HG02973 (cell line): ENCODE results near the gene BLOC1S4.
"Not testable (repeated sequence)": the region's sequence is repeated elsewhere in the genome, so short reads cannot be mapped to it uniquely, and the experiment has no call there.

ENCODE experiments used
- ATAC-seq: cut with Tn5 transposase; IDR thresholded peaks from one replicate; pipeline ENCODE4 v1.9.1; 2021; ENCODE audit warnings: moderate library complexity; ENCODE audit not compliant: unreplicated experiment

Gene BLOC1S4, protein sequence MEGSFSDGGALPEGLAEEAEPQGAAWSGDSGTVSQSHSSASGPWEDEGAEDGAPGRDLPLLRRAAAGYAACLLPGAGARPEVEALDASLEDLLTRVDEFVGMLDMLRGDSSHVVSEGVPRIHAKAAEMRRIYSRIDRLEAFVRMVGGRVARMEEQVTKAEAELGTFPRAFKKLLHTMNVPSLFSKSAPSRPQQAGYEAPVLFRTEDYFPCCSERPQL

GRCh38 chr4:6716018-6716911 lies at the start of gene BLOC1S4:
Gene BLOC1S4 (plus strand): TSS chr4:6716174. CDS start chr4:6716210, 36 bp downstream.
- peak; percentile 77 for ATAC-seq

DNA sequence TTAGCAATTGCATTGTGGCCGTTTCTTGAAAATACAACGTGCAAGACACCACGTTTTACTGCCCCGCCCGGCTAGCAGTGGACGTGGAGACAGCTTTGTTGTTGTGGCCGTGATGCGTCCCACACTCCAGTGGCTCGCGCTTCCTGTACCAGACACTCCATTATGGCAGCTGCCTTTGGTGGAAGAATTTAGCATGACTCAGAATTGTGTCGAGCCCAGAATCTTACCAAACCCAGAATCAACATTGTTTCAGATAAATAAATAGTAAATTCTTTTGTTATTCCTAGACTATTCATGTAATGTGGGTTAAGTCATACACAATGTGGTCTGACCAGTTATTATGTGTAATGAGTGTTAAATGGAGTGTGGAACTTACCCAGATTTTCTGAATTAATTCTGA lies 47.6 kb upstream of the BLOC1S4 start:
- no peak for ATAC-seq

- no peak for ATAC-seq
Observed at GRCh38 chr4:6671648-6672047, 44.3 kb upstream of the BLOC1S4 start.

DNA sequence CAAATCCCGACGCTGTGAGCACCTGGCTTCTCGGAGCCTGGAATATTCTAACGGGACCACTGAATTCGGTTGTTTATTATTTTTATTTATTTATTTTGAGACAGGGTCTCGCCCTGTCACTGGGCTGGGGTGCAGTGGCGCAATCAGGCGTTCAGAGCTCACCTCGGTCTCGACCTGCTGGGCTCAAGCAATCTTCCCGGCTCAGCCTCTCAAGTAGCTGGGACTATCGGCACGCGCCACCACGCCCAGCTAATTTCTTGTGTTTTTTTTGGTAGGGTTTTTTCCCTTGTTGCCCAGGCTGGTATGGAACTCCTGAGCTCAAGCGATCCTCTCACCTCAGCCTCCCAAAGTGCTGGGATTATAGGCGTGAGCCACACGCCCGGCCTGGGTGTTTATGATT lies 43.8 kb upstream of the BLOC1S4 start:
- no peak for ATAC-seq

- not testable (repeated sequence) for ATAC-seq
Observed at GRCh38 chr4:6672541-6673190, 43.3 kb upstream of the BLOC1S4 start.

- ATAC-seq, result not testable (repeated sequence)
Observed at GRCh38 chr4:6673191-6673659, 42.7 kb upstream of the BLOC1S4 start.

DNA sequence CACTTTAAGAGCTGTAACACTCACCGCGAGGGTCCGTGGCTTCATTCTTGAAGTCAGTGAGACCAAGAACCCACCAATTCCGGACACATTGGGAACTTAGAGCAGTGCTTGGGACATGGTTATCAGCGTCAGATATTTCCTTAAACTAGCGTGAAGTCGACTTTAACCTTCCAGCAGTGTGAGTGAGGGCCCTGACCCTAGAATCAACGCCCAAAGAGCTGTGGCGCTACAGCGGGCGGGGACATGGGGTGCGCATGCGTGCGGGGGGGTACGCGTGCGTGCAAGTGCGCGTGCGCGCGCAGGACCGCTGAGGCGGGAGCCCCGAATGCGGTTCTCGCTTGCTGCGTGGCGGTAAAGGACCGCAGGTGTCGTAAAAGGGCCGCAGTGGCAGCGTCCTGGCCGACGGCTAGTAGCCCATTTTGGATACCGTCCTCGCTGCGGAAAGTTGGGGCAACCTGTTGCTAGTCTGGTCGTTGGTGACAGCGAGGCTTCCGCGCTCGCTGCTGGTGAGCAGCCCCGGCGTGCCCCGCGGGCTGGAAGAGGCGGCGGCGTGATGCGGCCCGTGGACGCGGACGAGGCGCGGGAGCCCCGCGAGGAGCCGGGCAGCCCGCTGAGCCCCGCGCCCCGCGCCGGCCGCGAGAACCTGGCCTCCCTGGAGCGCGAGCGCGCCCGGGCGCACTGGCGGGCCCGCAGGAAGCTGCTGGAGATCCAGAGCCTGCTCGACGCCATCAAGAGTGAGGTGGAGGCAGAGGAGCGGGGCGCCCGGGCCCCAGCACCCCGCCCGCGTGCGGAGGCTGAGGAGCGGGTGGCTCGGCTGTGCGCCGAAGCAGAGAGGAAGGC lies 42.1 kb upstream of the BLOC1S4 start:
- peak; percentile 69 for ATAC-seq

- ATAC-seq, result peak; percentile 40
Observed at GRCh38 chr4:6674500-6675149, 41.3 kb upstream of the BLOC1S4 start.

DNA sequence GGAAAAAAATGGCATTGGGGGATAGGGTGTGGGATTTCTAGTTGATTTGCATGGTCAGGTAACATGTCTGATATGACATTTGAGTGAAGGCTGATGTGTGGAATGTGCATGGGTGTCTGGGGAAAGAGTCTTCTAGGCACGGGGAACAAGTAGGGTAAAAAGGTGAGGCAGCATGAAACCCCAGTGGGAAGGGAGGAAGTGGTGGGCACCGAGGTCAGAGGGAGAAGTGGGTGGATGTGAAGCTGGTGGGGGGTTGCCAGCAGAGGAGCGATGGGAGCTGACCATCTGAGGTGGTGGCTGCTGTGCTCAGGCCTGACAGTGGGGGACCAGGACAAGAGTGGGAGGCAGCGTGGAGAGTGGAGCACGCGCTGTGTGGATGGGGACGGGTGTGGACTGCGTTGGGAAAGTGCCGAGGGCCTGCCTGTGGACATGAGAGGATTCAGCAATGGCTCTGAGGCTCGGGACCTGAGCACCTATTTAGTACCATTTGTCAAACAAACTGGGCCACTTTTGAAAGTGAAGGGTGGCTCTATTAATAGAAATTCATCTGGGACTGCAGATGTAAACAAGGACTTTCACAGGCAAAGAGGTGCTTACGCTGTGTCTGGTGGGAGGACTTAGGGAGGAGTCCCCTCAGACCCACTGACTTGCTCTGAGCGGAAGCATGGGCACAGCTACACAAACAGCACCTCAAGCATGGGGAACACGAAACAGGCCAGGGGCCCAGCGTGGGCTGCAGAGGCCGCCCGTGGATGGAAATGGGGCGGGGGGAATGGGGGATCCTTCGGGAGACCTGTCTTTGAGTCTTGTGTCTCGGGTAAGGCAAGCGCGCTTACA lies 39.0 kb upstream of the BLOC1S4 start:
- no peak for ATAC-seq

- no peak for ATAC-seq
Observed at GRCh38 chr4:6680372-6681034, 35.5 kb upstream of the BLOC1S4 start.

DNA sequence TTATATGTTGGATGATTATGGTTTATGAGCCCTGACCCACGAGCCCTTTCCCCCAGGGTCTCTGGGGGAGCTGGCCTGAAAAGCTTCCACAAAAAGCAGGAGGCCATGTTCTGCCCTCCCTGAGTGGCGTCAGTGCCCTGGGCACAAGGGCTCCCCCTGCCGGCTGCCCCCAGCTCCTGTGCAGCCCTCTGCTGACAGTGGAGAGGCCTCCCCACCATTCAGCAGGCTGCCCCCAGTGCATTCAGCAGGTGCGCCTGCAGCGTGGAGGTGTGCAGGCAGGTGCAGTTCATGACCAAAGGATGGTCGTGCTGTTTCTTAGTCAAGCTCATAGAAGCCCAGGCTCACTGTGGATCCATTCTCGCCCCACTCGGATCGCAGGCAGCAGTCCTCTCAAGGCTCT lies 34.8 kb upstream of the BLOC1S4 start:
- ATAC-seq, result no peak

- no peak for ATAC-seq
Observed at GRCh38 chr4:6682862-6683590, 32.9 kb upstream of the BLOC1S4 start.

GRCh38 chr4:6684656-6685055 lies 31.3 kb upstream of the BLOC1S4 start:
- ATAC-seq, result no peak

- no peak for ATAC-seq
Observed at GRCh38 chr4:6686104-6686787, 29.7 kb upstream of the BLOC1S4 start.

- no peak for ATAC-seq
Observed at GRCh38 chr4:6687947-6688878, 27.8 kb upstream of the BLOC1S4 start.

DNA sequence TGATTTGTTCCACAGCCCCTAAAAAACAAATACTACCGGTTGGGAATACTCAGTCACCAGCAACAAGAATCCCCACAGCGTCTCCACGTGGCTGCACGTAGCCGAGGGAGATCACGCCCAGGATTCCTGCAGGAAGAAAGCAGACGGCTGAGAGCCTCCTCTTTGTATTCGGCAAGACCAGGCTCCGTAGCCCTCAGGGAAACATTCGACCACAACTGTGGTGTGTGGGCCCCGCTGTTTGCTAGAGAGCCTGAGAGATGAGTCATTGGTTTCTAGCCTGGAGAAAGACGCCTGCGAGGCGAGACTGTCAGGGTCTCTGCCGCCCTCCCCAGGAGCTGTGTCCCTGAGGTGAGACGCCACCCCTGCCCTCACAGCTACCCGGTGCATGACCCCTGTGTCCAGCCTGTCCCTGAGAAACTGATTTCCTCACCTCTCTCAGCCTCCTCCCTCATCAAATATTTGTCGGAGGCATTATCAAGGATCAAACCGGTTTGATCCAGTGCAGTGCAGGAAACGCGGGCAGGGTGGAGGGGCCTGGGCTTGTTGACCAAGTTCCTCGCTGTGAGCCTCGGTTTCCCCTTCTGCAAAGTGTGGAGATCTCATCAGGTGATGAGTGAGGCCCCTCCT lies 27.0 kb upstream of the BLOC1S4 start:
- ATAC-seq, result no peak
